PC-3 (cell line): ENCODE data around the gene ADAMTS17. TPM values are rescaled to one million over a fixed set of nuclear protein-coding genes. Genes with fewer than 3 reads are reported as not detected.

Source experiments
- ATAC-seq: fragments of 200-7000 bp; cut with Tn5 transposase; 2 replicates; pipeline ENCODE4 v1.9.1; 2020; ENCODE audit warnings: mild to moderate bottlenecking, moderate library complexity
- BruUV-seq: library from RNA; stranded (reverse); fragments of 400-500 nt; replicated peaks from 2 replicates; lab custom pipeline; 2021; lab: Mats Ljungman, UMichigan
- CTCF ChIA-PET: fragments of 300-600 bp; sonication (Branson Sonifier 250); formaldehyde crosslinking; loops from one replicate; lab custom pipeline; 2022; ENCODE audit warnings: antibody characterized with exemption; lab: Charles Lee
- POLR2A ChIA-PET: fragments of 300-600 bp; sonication (Branson Sonifier 250); formaldehyde crosslinking; loops from one replicate; lab custom pipeline; 2022; ENCODE audit warnings: antibody characterized with exemption; ENCODE audit not compliant: unreplicated experiment; lab: Charles Lee
- DNase-seq: peaks from one replicate; pipeline ENCODE4 v3.0.0-alpha.2; 2015
- H2AFZ ChIP-seq: fragments of 300-600 bp; sonication (generic); 2 replicates; pipeline ENCODE4 v1.6.0; 2016; ENCODE audit warnings: antibody characterized with exemption, low read length
- H3F3A ChIP-seq: fragments of 300-600 bp; sonication (generic); one replicate; pipeline ENCODE4 v1.6.0; 2017; ENCODE audit warnings: antibody characterized with exemption, low read length, control low read depth, mild to moderate bottlenecking; ENCODE audit not compliant: unreplicated experiment
- H3K27ac ChIP-seq: fragments of 300-600 bp; sonication (generic); 2 replicates; pipeline ENCODE4 v1.5.1; 2016; ENCODE audit warnings: mild to moderate bottlenecking, low read length
- H3K27me3 ChIP-seq: fragments of 300-600 bp; sonication (generic); 2 replicates; pipeline ENCODE4 v1.6.1; 2016; ENCODE audit warnings: low read length, mixed read lengths
- H3K36me3 ChIP-seq: fragments of 300-600 bp; sonication (generic); 2 replicates; pipeline ENCODE4 v1.6.1; 2016; ENCODE audit warnings: low read depth, mixed run types, low read length, mixed read lengths
- H3K4me1 ChIP-seq: fragments of 300-600 bp; sonication (generic); 2 replicates; pipeline ENCODE4 v1.5.1; 2016; ENCODE audit warnings: low read length; ENCODE audit not compliant: insufficient read depth
- H3K4me2 ChIP-seq: fragments of 300-600 bp; sonication (generic); 2 replicates; pipeline ENCODE4 v1.6.0; 2016; ENCODE audit warnings: low read length
- H3K4me3 ChIP-seq: fragments of 300-600 bp; sonication (generic); 2 replicates; pipeline ENCODE4 v1.5.1; 2016; ENCODE audit warnings: mild to moderate bottlenecking, low read length, mixed read lengths
- H3K79me2 ChIP-seq: fragments of 300-600 bp; sonication (generic); 2 replicates; pipeline ENCODE4 v1.6.1; 2017; ENCODE audit warnings: low read length, mixed read lengths
- H3K9ac ChIP-seq: fragments of 300-600 bp; sonication (generic); 2 replicates; pipeline ENCODE4 v1.6.0; 2016; ENCODE audit warnings: mild to moderate bottlenecking, low read length
- H3K9me2 ChIP-seq: fragments of 300-600 bp; sonication (generic); replicated peaks from 2 replicates; pipeline ENCODE4 v1.6.1; 2016; ENCODE audit warnings: mixed run types, low read length, mixed read lengths
- H3K9me3 ChIP-seq: fragments of 300-600 bp; sonication (generic); 2 replicates; pipeline ENCODE4 v1.6.1; 2016; ENCODE audit warnings: low read length, mixed read lengths
- H4K20me1 ChIP-seq: fragments of 300-600 bp; sonication (generic); 2 replicates; pipeline ENCODE4 v1.6.1; 2016; ENCODE audit warnings: low read length, mixed read lengths
- CTCF ChIP-seq: fragments of 300-600 bp; sonication (generic); conservative IDR thresholded peaks from 2 replicates; pipeline ENCODE4 v1.5.1; 2017; ENCODE audit warnings: antibody characterized with exemption, low read depth, mild to moderate bottlenecking, low read length
- EZH2 ChIP-seq: fragments of 300-600 bp; sonication (generic); IDR thresholded peaks from one replicate; pipeline ENCODE4 v1.6.1; 2017; ENCODE audit warnings: antibody characterized with exemption, mild to moderate bottlenecking, low read length; ENCODE audit not compliant: unreplicated experiment
- EZH2phosphoT487 ChIP-seq: fragments of 300-600 bp; sonication (generic); IDR thresholded peaks from 2 replicates; pipeline ENCODE4 v1.6.1; 2018; ENCODE audit warnings: mild to moderate bottlenecking, antibody characterized with exemption, low read length, borderline replicate concordance
- intact Hi-C: fragments of 100-400 bp; cut with micrococcal nuclease; formaldehyde crosslinking; loops from 2 replicates; pipeline ENCODE4 v1.9.0; 2023
- total RNA-seq: library from RNA; depleted of rRNA; stranded (reverse); fragments of >200 nt; gene quantifications from 2 replicates; pipeline ENCODE4 v1.2.3, GENCODE V29; 2014

ADAMTS17 gene
- total RNA-seq, 1 experiment from 2014 or later: 6.9 TPM

- Histone ChIP-seq H3F3A (no peaks in the 10 kb centered on the region), H3K9me2 (no peaks in the 10 kb centered on the region), H3K4me3 (no peak overlapping the region), H3K4me1 (no peaks in the 10 kb centered on the region), H4K20me1 (no peaks in the 10 kb centered on the region), H3K27me3 (no peaks in the 10 kb centered on the region), H2AFZ (no peak overlapping the region), H3K79me2 (no peaks in the 10 kb centered on the region), H3K4me2 (no peak overlapping the region), H3K9me3 (no peaks in the 10 kb centered on the region), H3K9ac (no peak overlapping the region), H3K27ac (no peak overlapping the region), H3K36me3 (no peaks in the 10 kb centered on the region)
- intact Hi-C loops: no loop called here
- TF ChIP-seq EZH2phosphoT487: no peak
- no peak for TF ChIP-seq CTCF
- no peak for TF ChIP-seq EZH2
- ATAC-seq (no peak), DNase-seq (no peak)
- no TSS peak for BruUV-seq
- POLR2A ChIA-PET: no interaction called here
- CTCF ChIA-PET: no interaction called here
Observed at GRCh38 chr15:100311154-100311625, 30.6 kb downstream of the ADAMTS17 start.

- no peak for TF ChIP-seq EZH2phosphoT487
- no peak for TF ChIP-seq EZH2
- TF ChIP-seq CTCF: no peak
- Histone ChIP-seq H4K20me1 (no peaks in the 10 kb centered on the region), H3F3A (no peaks in the 10 kb centered on the region), H2AFZ (no peak overlapping the region), H3K9ac (no peak overlapping the region), H3K4me3 (no peak overlapping the region), H3K36me3 (no peaks in the 10 kb centered on the region), H3K4me2 (no peak overlapping the region), H3K4me1 (no peaks in the 10 kb centered on the region), H3K79me2 (no peaks in the 10 kb centered on the region), H3K27me3 (no peaks in the 10 kb centered on the region), H3K27ac (no peak overlapping the region), H3K9me2 (no peaks in the 10 kb centered on the region), H3K9me3 (no peaks in the 10 kb centered on the region)
- intact Hi-C loops: no loop called here
- POLR2A ChIA-PET: no interaction called here
- BruUV-seq: no TSS peak
- DNase-seq: no peak
- CTCF ChIA-PET: no interaction called here
- ATAC-seq: no peak
Observed at GRCh38 chr15:100310513-100311153, 31.1 kb downstream of the ADAMTS17 start.

- Histone ChIP-seq H3K9me2 (no peaks in the 10 kb centered on the region), H3F3A (no peaks in the 10 kb centered on the region), H3K4me2 (no peak overlapping the region), H4K20me1 (no peaks in the 10 kb centered on the region), H3K27me3 (no peaks in the 10 kb centered on the region), H3K9ac (no peak overlapping the region), H3K36me3 (no peaks in the 10 kb centered on the region), H2AFZ (no peak overlapping the region), H3K79me2 (no peaks in the 10 kb centered on the region), H3K4me1 (no peaks in the 10 kb centered on the region), H3K4me3 (no peak overlapping the region), H3K9me3 (no peaks in the 10 kb centered on the region), H3K27ac (no peak overlapping the region)
- DNase-seq: no peak
- TF ChIP-seq EZH2: no peak
- no peak for TF ChIP-seq EZH2phosphoT487
- TF ChIP-seq CTCF: no peak
- intact Hi-C loops: no loop called here
- ChIA-PET CTCF (no interaction called here), POLR2A (no interaction called here)
- no TSS peak for BruUV-seq
- ATAC-seq: no peak
Observed at GRCh38 chr15:100310041-100310405, 31.8 kb downstream of the ADAMTS17 start.
